Effector CD8-positive, alpha-beta T cell (primary cell): Measurements from ENCODE around the gene AZU1.
"Not testable (repeated sequence)": the region's sequence is repeated elsewhere in the genome, so short reads cannot be mapped to it uniquely, and the experiment has no call there.

Experiments
- DNase-seq: peaks from one replicate; lab custom pipeline; 2025; lab: John Stamatoyannopoulos, UW

AZU1 gene

DNA sequence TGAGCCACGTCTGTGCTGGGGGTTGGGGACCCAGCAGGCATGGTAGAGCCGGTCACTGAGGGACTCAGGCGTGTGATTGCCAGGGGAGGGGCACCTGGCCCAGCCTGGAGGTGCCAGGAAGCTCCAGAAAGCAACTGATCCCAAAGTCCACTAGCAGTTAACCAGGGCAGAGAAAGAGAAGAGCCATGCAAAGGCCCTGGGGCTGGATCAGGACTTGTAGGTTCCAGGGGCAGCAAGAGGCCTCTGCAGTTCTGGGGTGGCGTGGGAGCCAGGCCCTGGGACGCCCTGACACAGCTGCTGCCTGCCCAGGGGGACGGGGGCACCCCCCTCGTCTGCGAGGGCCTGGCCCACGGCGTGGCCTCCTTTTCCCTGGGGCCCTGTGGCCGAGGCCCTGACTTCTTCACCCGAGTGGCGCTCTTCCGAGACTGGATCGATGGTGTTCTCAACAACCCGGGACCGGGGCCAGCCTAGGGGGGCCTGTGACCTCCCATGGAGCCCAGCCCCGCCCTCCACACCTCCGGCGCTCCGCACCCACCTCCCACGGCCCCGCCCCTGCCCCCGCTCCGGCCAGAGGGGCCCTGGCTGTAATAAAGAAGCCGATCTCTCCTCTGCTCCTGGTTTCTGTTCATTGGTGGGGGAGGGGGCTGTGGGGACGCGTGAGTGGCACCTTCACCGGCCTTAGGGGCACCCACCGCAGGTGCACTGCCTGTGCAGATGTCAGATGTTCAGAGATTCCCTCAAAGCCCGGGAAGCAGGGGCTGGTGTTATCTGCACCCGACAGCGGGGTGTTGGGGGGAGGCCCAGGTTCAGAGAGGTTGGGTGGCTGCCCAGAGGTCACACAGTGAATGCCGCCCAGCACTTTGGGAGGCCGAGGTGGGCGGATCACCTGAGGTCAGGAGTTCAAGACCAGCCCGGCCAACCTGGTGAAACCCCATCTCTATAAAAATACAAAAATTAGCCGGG, 4.1 kb downstream of the AZU1 start:
- no peak for DNase-seq

DNA sequence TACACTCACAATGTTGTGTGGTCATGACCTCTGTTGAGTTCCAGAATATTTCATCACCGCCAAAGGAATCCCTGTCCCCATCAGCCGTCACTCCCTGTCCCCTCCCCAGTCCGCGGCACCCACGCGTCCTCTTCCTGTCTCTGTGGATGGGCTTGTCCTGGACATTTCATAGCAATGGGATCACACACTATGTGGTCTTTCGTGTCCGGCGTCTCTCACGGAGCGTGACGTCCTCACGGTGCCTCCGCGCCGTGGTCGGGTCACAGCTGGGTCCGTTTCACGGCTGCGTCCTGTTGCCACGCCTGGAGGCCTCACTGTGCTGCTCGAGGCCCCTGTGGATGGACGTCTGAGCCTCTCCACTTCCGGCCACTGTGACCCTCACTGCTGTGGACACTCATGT, 6.6 kb downstream of the AZU1 start:
- no peak for DNase-seq

DNA sequence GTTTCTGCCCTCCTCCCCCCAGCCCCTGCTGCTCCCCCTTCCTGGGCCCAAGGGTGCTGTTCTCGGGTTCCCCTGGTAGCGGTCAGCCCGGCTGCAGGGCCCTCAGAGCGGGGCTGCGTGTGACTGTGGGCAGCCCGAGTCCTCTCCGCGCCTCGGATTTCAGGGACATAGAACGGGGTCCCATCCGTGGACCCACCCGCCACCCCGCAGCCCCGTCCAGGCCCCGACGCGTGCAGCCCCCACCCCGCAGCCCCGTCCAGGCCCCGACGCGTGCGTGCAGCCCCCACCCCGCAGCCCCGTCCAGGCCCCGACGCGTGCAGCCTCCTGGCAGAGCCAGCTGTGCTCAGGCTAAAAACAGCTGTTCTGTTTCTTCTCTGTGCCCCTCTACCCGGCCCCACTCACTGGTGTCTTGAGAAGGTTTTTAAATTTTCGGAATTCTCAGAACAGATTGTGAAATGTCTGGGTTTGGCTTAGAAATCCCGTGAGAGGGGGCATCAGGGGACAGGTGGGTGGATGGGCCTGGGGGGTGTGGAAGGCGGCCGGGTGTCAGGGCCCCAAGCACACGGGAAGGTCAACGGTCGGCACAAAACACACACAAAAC, 7.7 kb downstream of the AZU1 start:
- no peak for DNase-seq

DNA sequence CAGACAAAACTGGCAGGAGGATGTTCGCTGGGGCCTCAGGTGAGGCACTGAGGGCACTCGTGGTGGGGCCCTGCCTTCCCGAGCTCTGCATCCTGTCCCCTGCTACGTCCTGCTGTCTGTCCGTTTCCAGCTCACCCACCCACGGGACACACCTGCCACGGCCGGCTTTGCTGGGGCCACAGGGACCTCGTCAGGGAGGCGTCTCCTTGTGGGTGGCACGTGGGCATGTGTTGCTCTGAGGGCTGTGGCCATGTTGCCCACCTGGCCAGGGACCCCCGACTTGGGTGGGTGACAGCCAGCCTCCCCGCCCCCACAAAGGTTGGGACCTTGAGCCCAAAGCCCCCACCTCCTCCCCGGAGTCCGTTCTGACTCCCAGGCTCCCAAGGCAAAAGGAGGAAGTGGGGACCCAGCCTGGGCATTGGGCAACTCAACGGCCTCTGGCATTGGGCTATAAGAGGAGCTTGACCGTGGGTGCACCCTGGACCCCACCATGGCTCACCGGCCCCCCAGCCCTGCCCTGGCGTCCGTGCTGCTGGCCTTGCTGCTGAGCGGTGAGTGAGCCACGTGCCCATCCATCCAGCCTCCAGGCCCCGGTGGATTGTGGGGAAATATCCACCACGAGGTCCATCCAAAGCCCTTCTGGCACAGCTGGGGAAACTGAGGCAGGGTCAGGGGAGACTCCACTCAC, 13.0 kb downstream of the AZU1 start, which contains the start of gene PRTN3:
Gene PRTN3, plus strand, starts transcription at position 481 of the 688 bp plus-strand sequence. Its CDS starts 10 bp downstream, at position 491.
- no peak for DNase-seq

DNA sequence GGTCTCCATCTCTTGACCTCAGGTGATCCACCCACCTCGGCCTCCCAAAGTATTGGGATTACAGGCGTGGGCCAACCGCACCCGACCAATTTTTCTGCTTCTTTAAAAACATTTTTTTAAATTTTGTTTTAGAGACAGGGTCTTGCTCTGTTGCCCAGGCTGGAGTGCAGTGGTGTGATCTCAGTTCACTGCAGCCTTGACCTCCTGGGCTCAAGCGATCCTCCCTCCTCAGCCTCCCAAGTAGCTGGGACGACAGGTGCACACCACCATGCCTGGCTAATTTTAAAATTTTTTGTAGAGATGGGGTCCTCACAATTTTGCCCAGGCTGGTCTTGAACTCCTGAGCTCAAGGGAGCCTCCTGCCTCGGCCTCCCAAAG, 15.2 kb downstream of the AZU1 start:
- DNase-seq, result not testable (repeated sequence)

DNA sequence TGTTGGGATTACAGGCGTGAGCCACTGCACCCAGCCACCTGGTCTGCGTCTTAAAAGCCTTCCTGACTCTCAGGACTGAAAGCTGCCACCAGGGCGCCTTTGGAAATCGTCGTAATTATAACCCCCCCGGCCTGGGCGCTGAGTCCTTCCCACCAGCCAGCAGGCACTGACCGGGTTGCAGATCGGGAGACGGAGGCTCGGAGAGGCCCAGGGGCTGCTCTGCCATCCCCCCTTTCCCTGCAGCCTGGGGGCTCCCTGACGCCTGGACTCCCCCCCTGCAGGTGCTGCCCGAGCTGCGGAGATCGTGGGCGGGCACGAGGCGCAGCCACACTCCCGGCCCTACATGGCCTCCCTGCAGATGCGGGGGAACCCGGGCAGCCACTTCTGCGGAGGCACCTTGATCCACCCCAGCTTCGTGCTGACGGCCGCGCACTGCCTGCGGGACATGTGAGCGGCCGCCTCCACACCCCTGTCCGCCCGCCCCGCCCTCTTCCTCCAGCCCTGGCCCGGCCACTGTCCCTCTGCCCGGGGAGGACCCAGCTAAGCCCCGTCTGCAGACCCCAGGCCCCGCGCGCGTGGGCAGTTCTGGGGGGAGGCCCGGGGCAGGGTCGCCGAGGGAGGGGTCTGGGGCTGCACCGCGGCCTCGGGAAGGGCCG, 15.7 kb downstream of the AZU1 start:
- no peak for DNase-seq

DNA sequence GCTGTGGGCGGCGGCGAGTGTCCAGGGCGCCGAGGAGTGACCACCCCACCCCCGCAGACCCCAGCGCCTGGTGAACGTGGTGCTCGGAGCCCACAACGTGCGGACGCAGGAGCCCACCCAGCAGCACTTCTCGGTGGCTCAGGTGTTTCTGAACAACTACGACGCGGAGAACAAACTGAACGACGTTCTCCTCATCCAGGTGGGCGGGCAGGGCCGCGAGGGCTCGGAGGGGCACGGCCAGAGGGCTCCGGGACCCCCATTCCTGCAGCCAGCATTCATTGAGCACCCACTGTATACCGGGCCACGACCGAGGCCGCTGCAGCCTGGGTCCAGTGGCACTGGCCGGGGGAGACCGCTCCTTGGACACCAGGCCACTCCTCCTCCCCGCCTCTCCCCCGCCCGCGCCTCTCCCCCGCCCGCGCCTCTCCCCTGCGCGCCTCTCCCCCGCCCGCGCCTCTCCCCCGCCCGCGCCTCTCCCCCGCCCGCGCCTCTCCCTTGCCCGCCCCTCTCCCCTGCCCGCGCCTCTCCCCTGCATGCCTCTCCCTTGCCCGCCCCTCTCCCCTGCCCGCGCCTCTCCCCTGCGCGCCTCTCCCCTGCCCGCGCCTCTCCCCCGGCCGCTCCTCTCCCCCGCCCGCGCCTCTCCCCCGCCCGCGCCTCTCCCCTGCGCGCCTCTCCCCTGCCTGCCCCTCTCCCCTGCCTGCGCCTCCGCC, 16.4 kb downstream of the AZU1 start:
- DNase-seq, result no peak

GRCh38 chr19:844546-844971, 16.9 kb downstream of the AZU1 start:
- no peak for DNase-seq

- DNase-seq, result no peak
Measured at GRCh38 chr19:845707-846521, 18.3 kb downstream of the AZU1 start.

DNA sequence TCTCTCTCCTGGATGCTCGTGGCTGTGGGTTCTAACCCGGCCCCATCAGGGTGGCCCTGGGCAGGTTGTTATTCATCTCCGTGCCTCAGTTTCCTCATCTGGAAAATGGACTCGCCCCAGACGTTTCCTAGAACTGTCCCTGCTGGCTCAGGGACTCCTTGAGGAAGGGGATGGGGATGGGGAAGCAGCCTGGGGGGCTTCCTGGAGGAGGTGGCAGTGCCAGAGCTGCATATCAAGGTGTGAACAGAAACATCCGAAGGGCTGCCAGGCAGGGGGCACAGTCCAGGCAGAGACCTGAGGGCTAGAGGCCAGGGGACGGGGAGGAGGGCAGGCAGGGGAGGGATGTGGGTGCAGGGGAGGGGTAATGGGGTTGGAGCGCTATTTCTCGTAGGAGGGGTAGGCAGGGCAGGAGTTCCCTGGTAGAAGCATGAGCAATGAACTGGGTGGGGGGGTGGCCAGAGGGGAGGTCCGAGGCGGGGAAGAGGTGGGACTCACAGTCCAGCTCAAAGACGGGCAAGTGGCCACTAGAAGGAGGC, 20.8 kb downstream of the AZU1 start:
- DNase-seq, result no peak

GRCh38 chr19:849195-849594, 21.6 kb downstream of the AZU1 start:
- not testable (repeated sequence) for DNase-seq

DNA sequence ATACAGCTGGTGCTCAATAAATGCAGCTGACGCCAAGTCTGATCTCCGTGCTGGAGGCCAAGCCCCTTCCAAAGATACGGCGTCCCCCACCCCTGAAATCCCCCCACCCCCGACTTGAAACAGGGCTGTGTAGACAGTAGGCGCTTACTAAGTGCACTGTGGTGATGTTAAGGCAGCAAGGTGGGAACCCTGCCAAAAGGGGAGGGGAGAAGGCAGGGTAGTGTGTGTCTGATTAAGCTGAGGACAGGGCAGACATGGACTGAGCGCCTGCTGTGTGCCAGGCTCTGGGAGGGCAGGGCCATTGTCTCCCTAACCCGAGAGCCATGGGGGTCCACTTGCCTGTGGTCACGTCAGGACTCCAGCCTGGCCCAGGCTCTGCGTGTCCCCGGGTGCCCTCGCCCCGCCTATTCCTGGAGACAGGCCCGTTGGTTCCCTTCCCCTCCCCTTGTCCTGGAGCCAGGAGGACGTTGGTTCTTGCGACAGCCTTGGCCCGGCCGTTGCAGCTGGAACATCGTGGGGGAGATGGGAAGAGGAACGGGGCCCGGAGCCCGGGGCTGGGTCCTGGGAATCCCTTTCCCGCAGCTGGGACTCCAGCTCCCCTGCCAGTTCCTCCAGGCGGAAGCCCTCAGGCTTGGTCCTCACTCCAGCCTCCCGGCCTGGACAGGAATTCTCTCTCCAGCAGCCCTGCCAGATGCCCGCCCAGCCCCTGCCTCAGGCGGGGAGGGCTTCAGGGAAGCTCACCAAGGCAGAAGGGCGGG, 22.8 kb downstream of the AZU1 start:
- DNase-seq, result no peak

DNA sequence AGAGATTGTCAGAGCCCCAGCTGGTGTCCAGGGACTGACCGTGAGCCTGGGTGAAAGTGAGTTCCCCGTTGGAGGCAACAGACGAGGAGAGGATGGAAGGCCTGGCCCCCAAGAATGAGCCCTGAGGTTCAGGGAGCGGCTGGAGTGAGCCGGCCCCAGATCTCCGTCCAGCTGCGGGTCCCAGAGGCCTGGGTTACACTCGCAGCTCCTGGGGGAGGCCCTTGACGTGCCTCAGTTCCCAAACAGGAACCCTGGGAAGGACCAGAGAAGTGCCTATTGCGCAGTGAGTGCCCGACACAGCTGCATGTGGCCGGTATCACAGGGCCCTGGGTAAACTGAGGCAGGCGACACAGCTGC, 23.3 kb downstream of the AZU1 start:
- no peak for DNase-seq

DNA sequence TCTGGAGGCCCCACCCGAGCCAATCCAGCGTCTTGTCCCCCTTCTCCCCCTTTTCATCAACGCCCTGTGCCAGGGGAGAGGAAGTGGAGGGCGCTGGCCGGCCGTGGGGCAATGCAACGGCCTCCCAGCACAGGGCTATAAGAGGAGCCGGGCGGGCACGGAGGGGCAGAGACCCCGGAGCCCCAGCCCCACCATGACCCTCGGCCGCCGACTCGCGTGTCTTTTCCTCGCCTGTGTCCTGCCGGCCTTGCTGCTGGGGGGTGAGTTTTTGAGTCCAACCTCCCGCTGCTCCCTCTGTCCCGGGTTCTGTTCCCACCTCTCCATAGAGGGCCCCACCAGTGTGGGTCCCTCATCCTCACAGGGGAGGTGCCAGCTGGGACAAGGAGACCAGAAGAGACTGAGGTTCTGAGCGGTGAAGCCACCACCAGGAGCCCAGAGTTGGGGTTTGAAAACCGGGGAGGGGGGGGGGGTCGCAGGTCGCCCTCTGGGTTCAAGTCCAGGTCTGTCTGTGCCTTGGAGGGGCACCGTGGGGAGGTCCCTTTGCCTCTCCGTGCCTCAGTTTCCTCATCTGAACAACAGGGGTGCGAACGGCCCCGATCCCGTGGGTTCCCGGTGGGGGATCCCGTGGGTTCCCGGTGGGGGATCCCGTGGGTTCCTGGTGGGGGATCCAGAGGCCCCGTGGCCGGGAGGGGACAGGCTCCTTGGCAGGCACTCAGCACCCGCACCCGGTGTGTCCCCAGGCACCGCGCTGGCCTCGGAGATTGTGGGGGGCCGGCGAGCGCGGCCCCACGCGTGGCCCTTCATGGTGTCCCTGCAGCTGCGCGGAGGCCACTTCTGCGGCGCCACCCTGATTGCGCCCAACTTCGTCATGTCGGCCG, 24.7 kb downstream of the AZU1 start, which contains the start of gene ELANE:
Gene ELANE, plus strand, starts transcription at position 168 of the 878 bp plus-strand sequence. Its CDS starts 26 bp downstream, at position 194.
- DNase-seq, result no peak

GRCh38 chr19:853014-853585, 25.5 kb downstream of the AZU1 start:
- no peak for DNase-seq

DNA sequence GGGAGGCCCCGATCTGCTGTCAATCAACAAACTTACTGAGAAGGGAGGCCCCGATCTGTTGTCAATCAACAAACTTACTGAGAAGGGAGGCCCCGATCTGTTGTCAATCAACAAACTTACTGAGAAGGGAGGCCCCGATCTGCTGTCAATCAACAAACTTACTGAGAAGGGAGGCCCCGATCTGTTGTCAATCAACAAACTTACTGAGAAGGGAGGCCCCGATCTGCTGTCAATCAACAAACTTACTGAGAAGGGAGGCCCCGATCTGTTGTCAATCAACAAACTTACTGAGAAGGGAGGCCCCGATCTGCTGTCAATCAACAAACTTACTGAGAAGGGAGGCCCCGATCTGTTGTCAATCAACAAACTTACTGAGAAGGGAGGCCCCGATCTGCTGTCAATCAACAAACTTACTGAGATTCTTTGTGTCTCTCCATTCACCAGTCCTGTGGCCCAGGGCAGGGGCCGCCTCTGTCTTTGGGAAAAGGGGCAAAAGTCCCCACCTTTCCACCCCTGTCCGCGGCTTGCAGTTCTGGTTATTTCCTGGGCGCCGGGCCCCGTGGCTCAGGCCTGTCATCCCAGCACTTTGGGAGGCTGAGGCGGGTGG, 26.1 kb downstream of the AZU1 start:
- DNase-seq, result not testable (repeated sequence)

DNA sequence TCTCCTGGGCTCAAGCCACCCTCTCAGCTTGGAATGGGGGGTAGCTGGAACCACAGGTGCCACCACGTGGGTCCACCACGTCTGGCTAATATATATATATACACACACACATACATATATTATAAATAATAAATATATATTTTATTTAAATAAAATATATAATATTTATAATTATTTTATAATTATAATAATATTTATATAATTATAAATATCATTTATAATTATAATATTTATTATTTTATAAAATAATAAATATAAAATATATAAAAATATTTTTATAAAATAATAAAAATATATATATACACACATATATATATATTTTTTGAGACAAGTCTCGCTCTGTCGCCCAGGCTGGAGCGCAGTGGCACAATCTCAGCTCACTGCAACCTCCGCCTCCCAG, 26.9 kb downstream of the AZU1 start:
- no peak for DNase-seq

DNA sequence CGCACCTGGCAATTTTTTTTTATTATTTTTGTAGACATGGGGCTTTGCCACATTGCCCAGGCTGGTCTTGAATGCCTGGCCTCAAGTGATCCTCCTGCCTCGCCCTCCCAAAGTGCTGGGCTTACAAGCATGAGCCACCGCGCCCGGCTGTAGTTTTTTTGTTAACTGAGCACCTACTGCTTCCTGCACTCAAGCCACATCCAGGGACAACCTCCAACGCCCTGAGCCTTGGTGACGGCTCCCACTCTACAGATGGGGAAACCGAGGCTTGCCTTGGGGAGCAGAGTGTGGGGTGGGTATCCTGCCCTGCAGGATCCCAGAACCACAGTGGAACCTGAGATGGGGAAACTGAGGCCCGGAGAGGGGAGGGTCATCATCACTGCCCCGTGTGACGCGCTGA, 27.5 kb downstream of the AZU1 start:
- no peak for DNase-seq
